Gastrocnemius medialis (tissue), 4 donors: ENCODE results near the gene MISP.

Experiments
- CTCF ChIP-seq, 5 experiments: fragments of 450-650 bp in 3 of 5; fragments of 200-600 bp in 2 of 5; sonication (generic) in 2 of 5; IDR thresholded peaks in 4 of 5; conservative IDR thresholded peaks in 1 of 5; 1 replicate in 4 of 5; 2 replicates in 1 of 5; pipeline ENCODE4 v1.5.1; 2016 to 2019; ENCODE audit warnings: antibody characterized with exemption in 5 of 5, mild to moderate bottlenecking in 3 of 5, moderate library complexity in 3 of 5
- POLR2A ChIP-seq, 2 donors: fragments of 450-650 bp; IDR thresholded peaks; one replicate each; pipeline ENCODE4 v1.6.1; 2017; ENCODE audit warnings: antibody characterized with exemption in 2 of 2, mild to moderate bottlenecking in 2 of 2, moderate library complexity in 2 of 2

DNA sequence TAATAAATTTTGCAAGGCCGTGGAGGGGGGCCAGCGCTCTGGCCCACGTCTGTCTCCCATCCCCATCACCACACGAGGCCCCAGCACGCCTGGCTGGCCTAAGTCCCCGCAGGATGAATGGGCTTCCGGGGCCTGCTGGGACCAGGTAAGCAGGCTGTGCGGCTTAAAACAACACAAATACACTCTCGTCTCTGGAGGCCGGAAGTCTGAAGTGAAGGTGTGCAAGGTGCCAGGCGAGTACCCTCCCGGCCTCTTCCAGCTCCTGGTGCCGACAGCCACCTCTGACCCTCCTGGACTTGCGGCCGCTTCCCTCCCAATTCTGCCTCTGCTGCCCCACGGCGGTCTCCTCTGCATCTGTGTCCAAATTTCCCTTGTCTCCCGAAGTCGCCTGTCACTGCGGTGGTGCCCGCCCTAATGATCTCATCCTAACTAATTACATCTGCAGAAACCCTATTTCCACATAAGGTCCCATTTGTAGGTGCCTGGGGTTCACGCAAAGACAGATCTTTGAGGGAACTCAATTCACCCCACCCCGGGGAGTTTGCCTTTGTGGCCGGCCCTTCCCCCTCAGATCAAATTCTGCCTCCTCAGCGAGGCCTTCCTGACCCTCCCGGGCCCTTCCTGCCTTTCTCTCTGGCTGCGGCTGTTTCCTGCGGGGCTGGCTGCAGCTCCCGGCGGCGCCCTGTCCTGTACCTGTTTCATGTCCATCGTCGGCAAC lies 38.2 kb downstream of the MISP start:
- TF ChIP-seq POLR2A (IDR thresholded peaks at IDR 0.05) (no peak), CTCF (IDR thresholded peaks at IDR 0.05 in 4 of 5, conservative IDR thresholded peaks at IDR 0.05 in 1 of 5) (no peak)
